K562 treated with DMSO at 1 percent for 24 hours (cell line): ENCODE measurements around the gene ZNF541. TPM values are rescaled to one million over a fixed set of nuclear protein-coding genes. Genes with fewer than 3 reads are reported as not detected.

Experiments used
- total RNA-seq: library from RNA; unstranded; fragments of 300-600 nt; gene quantifications from 2 replicates; pipeline ENCODE4 v1.2.3, GENCODE V29; 2022; ENCODE audit warnings: low read depth; ENCODE audit not compliant: insufficient read depth

ZNF541 gene
- 0.31 and 0.42 TPM in 2 replicates for total RNA-seq

DNA sequence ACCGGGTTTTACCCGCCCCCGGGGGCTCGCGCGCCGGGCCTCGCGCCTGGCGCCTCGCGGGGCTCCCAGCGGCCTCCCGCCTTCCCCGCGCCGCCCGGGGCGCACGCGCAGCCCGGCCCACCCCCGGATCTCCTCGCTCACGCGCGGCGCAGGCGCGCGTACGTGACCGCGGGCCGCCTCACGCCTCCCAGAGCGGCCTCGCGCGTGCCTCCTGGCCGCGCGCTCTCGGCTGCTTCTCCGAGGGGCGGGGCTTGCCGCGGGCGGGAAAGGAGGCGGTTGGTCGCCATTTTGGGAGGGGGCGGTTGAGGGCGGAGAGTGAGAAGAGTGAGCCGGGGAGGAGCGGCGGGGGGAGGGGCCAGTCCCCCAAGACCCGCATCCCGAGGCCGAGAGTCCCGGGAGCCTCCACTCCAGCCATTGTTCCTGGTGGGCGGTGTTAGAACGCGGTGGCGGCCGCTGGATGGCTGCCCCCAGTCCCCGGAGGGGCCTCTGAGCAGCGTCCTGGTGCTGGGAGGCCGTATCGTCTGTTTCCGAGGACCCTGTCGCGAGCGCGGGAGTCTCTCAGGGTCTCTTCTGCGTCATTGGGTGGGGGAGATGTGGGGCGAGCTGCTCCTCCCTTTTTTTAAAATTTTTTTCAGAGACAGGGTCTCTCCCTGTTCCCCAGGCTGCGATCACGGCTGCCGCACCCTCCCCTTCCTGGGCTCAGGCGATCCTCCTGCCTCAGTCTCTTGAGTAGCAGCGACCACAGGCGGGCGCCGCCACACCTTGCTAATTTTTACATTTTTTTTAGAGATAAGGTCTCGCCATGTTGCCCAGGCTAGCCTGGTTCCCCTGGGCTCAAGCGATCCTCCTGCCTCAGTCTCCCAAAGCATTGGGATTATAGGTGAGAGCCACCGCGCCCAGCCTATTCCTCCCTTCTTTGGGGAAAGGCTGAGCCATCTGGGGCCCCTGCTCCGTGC, at the start of gene ZNF541:
ZNF541 (minus strand) TSS at position 78 of the 956 bp plus-strand sequence. CDS start 17,292 bp downstream, outside the sequence.

DNA sequence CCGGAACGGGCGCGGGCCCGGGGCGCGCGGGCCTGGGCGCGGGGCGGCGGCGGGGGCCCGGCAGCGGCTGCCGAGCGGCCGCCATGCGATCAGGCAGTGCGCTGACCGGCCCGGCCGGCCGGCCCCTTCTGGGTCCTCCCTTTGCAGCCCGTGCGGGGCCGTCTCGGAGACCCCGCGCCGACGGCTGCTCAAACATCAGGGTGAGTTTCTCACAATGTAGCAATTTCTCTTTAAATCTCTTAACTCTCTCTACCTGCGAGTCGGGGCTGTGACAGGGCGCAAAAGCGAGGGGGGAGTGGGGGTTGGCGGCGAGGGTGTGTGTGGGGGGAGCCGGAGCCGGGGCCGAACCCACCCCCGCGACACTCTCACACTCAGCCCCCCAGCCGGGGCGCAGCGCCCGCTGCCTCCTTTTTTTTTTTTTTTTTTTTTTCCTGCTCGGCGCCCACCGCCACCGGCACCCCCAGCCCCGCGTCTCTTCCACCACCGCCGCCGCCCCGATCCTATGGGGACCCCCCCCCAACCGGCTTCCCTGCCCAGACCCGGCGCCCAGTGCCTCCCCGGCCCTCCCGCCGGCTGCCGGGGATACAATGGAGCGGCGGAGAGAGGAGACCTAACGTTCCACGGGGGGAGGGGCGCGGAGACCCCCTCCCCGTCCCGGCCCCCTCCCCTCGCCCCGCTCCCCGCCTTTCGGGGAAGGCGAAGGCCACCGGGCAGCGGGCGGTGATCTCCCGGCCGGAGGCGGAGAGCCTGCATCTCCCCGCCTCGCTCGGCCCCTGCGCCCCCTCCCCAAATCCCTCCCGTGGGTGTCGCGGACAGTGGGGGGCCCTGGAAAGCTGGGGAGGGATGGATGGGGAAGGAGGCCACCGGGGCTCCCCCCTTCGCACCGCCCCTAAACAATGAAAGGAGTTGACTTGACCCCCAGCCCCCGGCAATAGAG, 36.3 kb upstream of the ZNF541 start, which contains the start of gene BICRA:
BICRA (plus strand) TSS at position 166 of the 937 bp plus-strand sequence. CDS start 64,441 bp downstream, outside the sequence.

Other genes starting within 250 kb of the ZNF541 start
- gene C5AR2, start 241.0 kb downstream of the ZNF541 start, total RNA-seq = 0.14 and 0.22 TPM in 2 replicates
- gene DHX34, start 223.8 kb downstream of the ZNF541 start, total RNA-seq = 22.4 and 23.0 TPM in 2 replicates
- gene MEIS3, start 153.6 kb downstream of the ZNF541 start, total RNA-seq = 8.9 and 9.3 TPM in 2 replicates
- 0.71 and 1.3 TPM in 2 replicates for gene SLC8A2, start 101.3 kb downstream of the ZNF541 start, total RNA-seq
- 10.7 and 11.6 TPM in 2 replicates for gene KPTN, start 88.9 kb downstream of the ZNF541 start, total RNA-seq
- 137 and 139 TPM in 2 replicates for gene NAPA, start 58.1 kb downstream of the ZNF541 start, total RNA-seq
- 10.7 TPM in 2 replicates for gene BICRA, start 36.0 kb upstream of the ZNF541 start, total RNA-seq
- gene EHD2, start 140.3 kb upstream of the ZNF541 start, total RNA-seq = 51.1 and 52.3 TPM in 2 replicates
- gene NOP53, start 172.4 kb upstream of the ZNF541 start, total RNA-seq = 1,097 and 1,125 TPM in 2 replicates
- gene SELENOW, start 205.6 kb upstream of the ZNF541 start, total RNA-seq = 118 and 139 TPM in 2 replicates
- not detected in 2 replicates for gene TPRX1, start 231.4 kb upstream of the ZNF541 start, total RNA-seq
- gene CRX, start 248.8 kb upstream of the ZNF541 start, total RNA-seq = not detected in 2 replicates